Mucosa of descending colon (tissue), 3 donors: ENCODE data around the gene MESP1. TPM values are rescaled to one million over a fixed set of nuclear protein-coding genes. Genes with fewer than 3 reads are reported as not detected.

Experiments
- ATAC-seq: fragments of 200-7000 bp; cut with Tn5 transposase; one replicate; pipeline ENCODE4 v1.9.1; 2020; ENCODE audit warnings: mild to moderate bottlenecking, moderate library complexity
- DNase-seq, 3 donors: peaks; one replicate each; pipeline ENCODE4 v3.0.0-alpha.2; 2020
- H3K36me3 ChIP-seq: fragments of 200-600 bp; one replicate; pipeline ENCODE4 v1.8.0; 2021; ENCODE audit warnings: low read depth, mild to moderate bottlenecking
- H3K4me1 ChIP-seq: fragments of 200-600 bp; one replicate; pipeline ENCODE4 v1.8.0; 2021; ENCODE audit warnings: low read depth, mild to moderate bottlenecking
- H3K4me3 ChIP-seq: fragments of 200-600 bp; one replicate; pipeline ENCODE4 v1.8.0; 2021; ENCODE audit warnings: mild to moderate bottlenecking
- H3K9me3 ChIP-seq: fragments of 200-600 bp; one replicate; pipeline ENCODE4 v1.8.0; 2021; ENCODE audit warnings: mild to moderate bottlenecking
- CTCF ChIP-seq: fragments of 200-600 bp; IDR thresholded peaks from one replicate; pipeline ENCODE4 v1.8.0; 2022; ENCODE audit warnings: antibody characterized with exemption, mild to moderate bottlenecking
- intact Hi-C, 2 donors: fragments of 100-400 bp; cut with DNase I in 1 of 2; cut with micrococcal nuclease in 1 of 2; formaldehyde crosslinking; loops; one replicate each; pipeline versions ENCODE4 v1.11.0 to v1.11.1; 2022; cut with DNase I, micrococcal nuclease
- long read RNA-seq, 2 donors: library from polyadenylated mRNA; unstranded; transcript quantifications; one replicate each; pipeline ENCODE4 v2.0.0, GENCODE V29; 2019 to 2021
- total RNA-seq, 3 donors: library from RNA; stranded (reverse); fragmentation: NEBNext Ultra II Directional in 2 of 3; extraction: Animal tissue kit (Norgen Biotek cat#: 25700) in 2 of 3; gene quantifications; one replicate each; pipeline versions ENCODE4 v1.2.1 to v1.2.4, GENCODE V29; 2021 to 2023
- donor health status: DM: no; HTN: no; CAD: no; lungs with moderate emphysema.
- donor health status: DM: no; HTN: no; CAD: no.
- donor health status: DM: no; HTN: yes; CAD: no.

MESP1 gene
- 10 to 100 TPM in 1 of 3 donors, 1 to 10 TPM in 2; 4.6 to 10.2 (median 8.5) TPM for total RNA-seq
- long read RNA-seq, donor 1, partial matches to known transcripts: 0 of 2 reads
- long read RNA-seq, donor 1, other reads (novel, unspliced or antisense): 0 of 2 reads
- long read RNA-seq, donor 2, partial matches to known transcripts: 0 of 7 reads
- long read RNA-seq, donor 2, other reads (novel, unspliced or antisense): 4 of 7 reads

GRCh38 chr15:89750560-89751542 is at the start of gene MESP1:
MESP1 (minus strand) TSS chr15:89751249; CDS start chr15:89751231, 18 bp downstream.
- H3K4me3 ChIP-seq: peak within 1 kb of the TSS; percentile 12
- no peaks in the 10 kb centered on the region for H3K36me3 ChIP-seq
- DNase-seq (peak; percentile 94 to 95 (median 94)), ATAC-seq (peak; percentile 95)
- peaks cover 23% of the 10 kb centered on the region for H3K4me1 ChIP-seq
- TF ChIP-seq CTCF: peak; percentile 70
- intact Hi-C loops: no loop called here
- H3K9me3 ChIP-seq: no peaks in the 10 kb centered on the region

GRCh38 chr15:89799918-89800498 is 49.0 kb upstream of the MESP1 start:
- intact Hi-C loops: no loop called here
- ATAC-seq: no peak

GRCh38 chr15:89799011-89799911 is 48.2 kb upstream of the MESP1 start:
- Histone ChIP-seq H3K4me1 (peaks cover 3% of the 10 kb centered on the region), H3K4me3 (no peak overlapping the region), H3K9me3 (no peaks in the 10 kb centered on the region), H3K36me3 (no peaks in the 10 kb centered on the region)
- TF ChIP-seq CTCF: no peak
- DNase-seq: peak in 1 of 3 donors; percentile 20
- intact Hi-C loops: no loop called here
- ATAC-seq: no peak

More at GRCh38 chr15:89799918-89800498, 49.0 kb upstream of the MESP1 start:
- H3K4me1 ChIP-seq: peaks cover 3% of the 10 kb centered on the region
- H3K36me3 ChIP-seq: no peaks in the 10 kb centered on the region
- no peak overlapping the region for H3K4me3 ChIP-seq
- peak in 1 of 3 donors; percentile 3 for DNase-seq
- H3K9me3 ChIP-seq: no peaks in the 10 kb centered on the region
- no peak for TF ChIP-seq CTCF

GRCh38 chr15:89797678-89798201 is 46.7 kb upstream of the MESP1 start:
- peaks cover 3% of the 10 kb centered on the region for H3K4me1 ChIP-seq
- DNase-seq: no peak
- no peak for TF ChIP-seq CTCF
- intact Hi-C loops: no loop called here
- no peak for ATAC-seq
- H3K4me3 ChIP-seq: no peak overlapping the region
- no peaks in the 10 kb centered on the region for H3K36me3 ChIP-seq
- no peaks in the 10 kb centered on the region for H3K9me3 ChIP-seq

- Histone ChIP-seq H3K4me3 (no peak overlapping the region), H3K9me3 (no peaks in the 10 kb centered on the region), H3K4me1 (peaks cover 3% of the 10 kb centered on the region), H3K36me3 (no peaks in the 10 kb centered on the region)
- intact Hi-C loops: no loop called here
- DNase-seq: no peak
- no peak for TF ChIP-seq CTCF
- ATAC-seq: no peak
Measured at GRCh38 chr15:89795996-89796395, 44.9 kb upstream of the MESP1 start.
